ENCODE measurements around the gene ARL6IP5.
A peak's percentile ranks its signal among the peaks of the same experiment; 100 is the strongest.

ARL6IP5 gene, protein sequence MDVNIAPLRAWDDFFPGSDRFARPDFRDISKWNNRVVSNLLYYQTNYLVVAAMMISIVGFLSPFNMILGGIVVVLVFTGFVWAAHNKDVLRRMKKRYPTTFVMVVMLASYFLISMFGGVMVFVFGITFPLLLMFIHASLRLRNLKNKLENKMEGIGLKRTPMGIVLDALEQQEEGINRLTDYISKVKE

DNA sequence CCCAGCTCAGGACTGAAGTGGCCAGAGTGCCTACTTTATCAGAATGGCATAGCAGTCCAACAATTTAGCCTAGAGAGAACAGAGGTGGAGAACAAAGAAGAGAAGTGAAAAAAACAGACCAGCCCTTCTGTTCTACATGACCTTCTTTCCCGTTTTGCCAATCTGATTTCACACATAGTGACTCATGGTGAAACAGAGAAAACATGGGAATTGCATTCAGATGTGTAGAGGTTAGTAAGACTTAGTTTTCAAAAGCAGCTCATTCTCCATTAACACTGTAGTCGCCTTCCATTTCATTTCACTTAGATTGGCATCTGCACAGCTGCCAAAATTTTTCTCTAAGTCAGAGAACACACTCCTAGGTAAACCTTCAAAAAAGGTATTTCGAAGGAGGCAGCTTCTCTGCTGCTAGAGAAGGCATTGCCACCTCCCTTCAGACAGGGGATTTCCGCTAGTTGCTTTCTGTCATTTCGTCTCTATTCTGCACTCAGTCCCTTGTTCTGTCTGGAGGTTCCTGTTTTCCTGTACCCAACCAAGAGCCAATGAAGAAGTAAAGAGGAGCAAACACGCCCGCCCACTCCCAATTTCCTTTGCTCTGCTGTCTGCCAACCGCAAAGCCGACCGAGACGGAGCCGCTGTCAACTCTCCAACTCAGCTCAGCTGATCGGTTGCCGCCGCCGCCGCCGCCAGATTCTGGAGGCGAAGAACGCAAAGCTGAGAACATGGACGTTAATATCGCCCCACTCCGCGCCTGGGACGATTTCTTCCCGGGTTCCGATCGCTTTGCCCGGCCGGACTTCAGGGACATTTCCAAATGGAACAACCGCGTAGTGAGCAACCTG, at the start of gene ARL6IP5:
Gene ARL6IP5 (plus strand): TSS at position 612 of the 842 bp plus-strand sequence. CDS start 111 bp downstream, at position 723.
- DNase-seq: peak; percentile 73 to 81 (median 79)

GRCh38 chr3:69044608-69045007, 40.1 kb upstream of the ARL6IP5 start:
- no peak for DNase-seq

DNA sequence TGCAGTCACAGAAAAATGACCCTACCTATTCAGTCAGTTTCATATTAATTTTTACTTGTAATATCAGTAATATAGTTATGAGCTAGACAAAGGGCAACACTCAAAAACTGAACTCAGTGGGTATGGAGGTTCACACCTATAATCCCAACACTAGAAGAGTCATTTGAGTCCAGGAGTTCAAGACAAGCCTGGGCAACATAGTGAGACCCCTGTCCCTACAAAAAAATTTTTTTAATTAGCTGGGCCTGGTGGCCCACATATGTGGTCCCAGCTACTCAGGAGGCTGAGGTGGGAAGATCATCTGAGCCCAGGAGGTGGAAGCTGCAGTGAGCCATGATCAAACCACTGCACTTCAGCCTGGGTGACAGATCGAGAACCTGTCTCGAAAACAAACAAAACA, 35.7 kb upstream of the ARL6IP5 start:
- DNase-seq: no peak

DNA sequence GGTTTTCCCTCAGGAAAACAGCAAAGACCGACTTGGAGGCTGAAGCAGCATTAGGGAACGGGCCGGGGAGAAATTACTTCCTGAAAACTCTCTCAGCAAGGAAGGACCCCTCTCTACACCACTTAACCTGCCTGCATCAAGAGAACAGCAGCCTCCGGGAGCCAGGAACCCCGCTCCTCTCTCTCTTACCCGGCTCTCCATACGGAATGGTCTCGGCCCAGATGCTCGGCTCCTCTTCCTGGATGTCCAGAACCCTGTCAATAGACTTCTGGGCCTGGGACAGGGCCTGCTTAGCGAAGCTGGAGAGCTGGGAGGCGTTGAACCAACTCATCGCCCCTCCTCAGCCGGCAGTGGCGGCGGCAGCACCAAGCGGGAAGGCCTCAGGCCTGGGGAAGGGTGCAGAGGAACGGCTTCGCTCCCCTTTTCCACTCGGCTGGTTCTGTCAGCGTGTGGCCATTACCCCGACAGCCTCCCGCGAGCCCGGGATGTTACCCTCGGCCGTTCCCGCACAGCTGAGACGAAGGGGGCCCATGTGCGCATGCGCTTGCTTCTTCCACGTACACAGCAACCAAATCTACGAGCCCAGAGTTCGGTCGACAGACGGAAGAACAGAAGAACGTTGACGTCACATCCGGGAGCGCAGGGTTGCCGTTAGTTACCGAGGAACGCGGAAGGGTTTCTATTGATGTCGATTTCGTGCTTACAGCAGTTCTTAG, 32.8 kb upstream of the ARL6IP5 start, which contains the start of gene TMF1:
Gene TMF1 (minus strand): TSS at position 578 of the 716 bp plus-strand sequence. CDS start 247 bp downstream, at position 331.
- DNase-seq: no peak

DNA sequence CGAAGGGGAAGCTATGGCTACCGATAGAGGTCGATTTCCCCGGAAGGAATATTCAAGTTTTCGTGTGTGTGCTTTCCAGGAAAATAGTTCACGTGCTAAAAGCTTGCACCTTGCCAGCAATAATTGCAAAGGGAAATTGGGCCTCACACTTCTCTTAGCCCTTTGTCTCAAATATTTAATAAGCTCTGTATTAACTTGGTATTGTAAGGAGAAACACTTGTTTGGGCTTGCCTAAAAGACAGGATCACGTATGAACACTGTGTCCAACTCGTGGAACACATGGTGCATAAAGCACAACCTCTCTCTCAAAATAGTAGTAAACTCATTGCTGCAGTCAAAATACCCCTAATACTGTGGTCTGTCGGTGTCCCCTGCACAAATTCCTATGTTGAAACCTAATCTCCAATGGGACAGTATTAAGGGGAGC, 32.3 kb upstream of the ARL6IP5 start:
- DNase-seq: no peak

DNA sequence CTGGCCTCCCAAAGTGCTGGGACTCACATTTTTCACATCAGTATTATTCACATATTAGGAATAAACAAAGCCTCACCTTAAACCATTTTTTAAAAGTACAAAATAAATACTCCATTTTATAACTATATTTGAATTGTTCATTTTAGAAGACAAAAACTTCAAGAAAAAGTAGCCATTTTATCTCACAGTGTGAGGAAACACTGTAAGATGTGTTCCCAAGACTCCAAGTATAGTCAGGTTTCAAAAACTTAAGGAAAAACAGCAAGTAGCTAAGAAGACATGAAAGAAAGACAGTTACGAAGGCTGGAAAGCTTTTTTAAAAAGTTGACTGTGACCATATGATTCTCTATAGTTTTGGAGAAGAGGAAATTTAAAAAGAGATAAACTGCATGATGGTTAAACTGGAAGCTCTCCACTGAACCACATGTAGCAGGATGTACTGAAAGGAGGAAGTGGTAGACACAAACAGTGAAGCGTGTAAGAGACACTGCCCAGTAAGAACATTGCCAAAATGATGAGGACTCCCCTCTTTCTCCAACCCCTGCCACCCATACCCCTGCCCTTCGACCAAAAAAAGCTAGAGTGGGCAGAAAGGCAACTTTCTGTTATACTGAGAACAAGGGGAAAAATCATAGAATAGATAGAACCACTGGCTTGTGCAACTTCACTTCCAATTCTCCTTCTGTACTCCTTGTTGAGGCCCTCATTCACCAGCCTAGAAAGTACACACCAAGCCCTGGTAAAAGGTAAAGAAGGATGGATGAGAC, 26.4 kb upstream of the ARL6IP5 start:
- no peak for DNase-seq

DNA sequence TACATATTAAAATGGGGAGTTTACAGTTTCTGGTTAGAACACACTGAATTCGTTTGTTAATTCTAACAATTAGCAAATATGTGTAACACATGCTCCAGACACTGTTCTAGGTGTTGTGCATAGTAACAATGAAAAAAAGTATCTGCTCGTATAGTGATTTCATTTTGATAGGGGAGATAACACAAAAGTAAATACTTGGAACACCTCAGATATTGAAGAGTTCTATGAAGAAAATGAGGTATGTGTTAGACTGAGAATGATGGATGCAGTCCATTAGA, 25.9 kb upstream of the ARL6IP5 start:
- DNase-seq: no peak

- DNase-seq: no peak
Measured at GRCh38 chr3:69059688-69060087, 25.0 kb upstream of the ARL6IP5 start.

DNA sequence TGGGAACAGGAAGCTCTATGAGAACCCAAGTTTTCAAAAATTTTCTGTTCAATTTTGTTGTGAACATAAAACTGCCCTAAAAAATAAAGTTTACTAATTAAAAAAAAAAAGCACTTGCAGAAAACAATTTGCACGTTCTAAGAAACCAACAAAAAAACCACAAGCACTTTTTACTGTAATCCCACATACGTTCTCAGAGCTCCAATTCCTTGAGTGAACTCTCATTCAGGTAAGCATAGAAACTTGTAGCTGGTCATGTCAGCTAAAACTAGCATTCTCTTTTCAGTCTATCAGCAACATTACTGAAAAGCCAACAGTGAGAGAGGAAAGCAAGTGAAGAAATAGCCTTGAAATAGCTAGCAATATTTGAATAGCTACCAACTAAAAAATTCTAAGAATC, 21.1 kb upstream of the ARL6IP5 start:
- DNase-seq: no peak

- no peak for DNase-seq
Measured at GRCh38 chr3:69065318-69065964, 19.3 kb upstream of the ARL6IP5 start.

DNA sequence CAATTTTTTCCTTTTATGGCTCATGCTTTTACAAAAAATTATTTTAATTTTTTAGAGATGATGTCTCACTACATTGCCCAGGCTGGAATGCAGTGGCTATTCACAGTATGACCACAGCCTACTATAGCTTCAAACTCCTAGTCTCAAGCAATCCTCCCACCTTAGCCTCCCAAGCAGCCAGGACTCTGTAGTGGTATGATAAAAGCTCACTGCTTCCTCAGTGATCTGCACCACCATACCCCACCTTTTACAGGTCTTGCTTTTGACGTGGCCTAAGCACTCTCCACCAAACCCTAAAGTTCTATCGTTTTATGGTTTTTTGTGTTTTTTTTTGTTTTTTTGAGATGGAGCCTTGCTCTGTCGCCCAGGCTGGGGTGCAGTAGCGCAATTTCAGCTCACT, 18.6 kb upstream of the ARL6IP5 start:
- no peak for DNase-seq

DNA sequence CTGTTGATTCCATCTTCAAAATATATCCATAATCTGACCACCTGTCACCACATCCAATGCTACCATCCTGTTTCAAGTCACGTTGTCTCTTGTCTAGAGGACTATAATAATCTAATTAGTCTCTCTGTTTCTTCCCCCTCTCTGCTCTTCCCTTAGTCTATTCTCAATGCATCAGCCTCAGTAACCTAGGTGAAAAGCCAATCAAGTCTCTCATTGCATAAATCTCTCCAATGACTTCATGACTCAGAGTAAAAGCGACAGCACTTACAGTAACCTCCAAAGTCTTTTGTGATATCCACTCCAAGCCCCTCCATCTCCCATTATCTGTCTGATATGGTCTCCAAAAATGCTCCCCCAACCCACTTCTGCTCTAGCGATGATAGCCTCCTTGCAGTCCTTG, 11.8 kb upstream of the ARL6IP5 start:
- no peak for DNase-seq

DNA sequence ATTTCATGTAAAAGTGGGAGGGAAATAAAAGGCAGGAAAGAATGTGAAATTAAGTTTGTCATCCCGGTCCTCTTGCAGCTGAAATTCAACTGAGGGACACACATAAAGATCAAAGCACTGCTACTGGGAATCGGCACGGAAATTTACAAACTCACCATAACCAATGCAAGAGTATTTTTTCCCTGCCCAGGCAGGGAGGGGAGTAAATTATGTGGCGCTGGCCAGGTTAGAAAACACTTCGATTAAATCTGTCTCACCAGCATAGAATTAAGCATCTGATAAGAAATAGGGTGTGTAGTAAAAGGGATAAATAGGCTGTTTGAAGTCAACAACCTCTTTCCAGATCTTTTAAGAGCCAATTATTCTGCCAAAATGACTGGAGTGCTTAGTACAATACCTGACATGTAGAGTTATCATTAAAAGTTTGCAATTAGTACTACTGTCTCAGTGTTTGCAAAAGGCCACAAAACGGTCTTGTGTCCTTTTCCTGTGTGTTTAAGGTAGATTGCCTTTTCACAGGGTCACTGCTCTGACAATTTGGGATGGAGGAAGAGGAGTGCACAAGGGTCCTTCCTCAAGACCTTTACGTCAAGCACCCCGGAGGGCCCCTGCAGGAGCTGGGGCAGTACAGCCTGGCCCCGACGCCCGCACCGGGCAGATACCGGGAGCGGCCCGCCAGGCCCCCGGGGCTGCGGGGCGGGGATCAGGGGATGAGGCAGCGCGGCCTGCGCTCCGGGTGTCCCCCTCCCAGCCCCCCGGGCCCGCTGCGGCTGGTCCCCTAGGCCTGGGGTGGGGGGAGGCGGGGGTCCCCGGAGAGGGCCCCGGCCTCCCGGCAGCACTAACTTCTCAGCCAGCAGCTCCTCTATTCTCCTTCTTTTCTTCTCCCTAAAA, 5.2 kb upstream of the ARL6IP5 start:
- peak in 2 of 3 experiments; percentile 42 for DNase-seq

DNA sequence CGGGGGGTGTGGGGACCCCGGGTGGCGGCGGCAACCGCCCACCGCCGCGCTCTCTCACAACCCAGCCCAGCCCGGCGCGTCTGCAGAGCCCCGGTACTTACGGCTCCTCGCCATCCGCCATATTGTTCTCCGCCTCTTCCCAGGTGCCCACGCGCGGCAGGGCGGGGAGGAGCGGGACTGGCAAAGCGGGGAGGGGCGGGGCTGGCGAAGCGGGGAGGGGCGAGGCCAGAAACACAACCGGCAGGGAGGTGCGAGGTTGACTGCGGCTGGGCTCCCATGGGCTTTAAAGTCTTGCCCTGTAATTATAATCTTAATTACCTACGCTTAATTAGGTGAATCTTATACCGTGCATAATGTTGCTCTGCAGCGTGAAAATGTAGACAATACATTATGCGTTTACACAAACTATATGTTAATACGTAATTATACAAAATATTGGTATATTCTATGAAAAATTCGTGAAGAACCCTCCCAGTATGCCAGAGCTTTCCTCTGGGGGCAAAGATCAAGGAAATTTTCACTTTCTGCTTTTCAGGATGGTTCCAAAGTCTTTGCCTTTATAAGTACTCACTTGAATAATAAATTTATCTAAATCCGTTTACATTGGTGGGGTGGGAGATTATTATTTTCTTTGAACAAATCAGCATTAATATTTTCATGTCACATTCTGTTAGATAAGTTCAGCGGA, 4.4 kb upstream of the ARL6IP5 start, which contains the start of gene UBA3:
Gene UBA3 (minus strand): TSS at position 133 of the 688 bp plus-strand sequence. CDS start 12 bp downstream, at position 121.
- DNase-seq: peak; percentile 73 to 87 (median 76)

DNA sequence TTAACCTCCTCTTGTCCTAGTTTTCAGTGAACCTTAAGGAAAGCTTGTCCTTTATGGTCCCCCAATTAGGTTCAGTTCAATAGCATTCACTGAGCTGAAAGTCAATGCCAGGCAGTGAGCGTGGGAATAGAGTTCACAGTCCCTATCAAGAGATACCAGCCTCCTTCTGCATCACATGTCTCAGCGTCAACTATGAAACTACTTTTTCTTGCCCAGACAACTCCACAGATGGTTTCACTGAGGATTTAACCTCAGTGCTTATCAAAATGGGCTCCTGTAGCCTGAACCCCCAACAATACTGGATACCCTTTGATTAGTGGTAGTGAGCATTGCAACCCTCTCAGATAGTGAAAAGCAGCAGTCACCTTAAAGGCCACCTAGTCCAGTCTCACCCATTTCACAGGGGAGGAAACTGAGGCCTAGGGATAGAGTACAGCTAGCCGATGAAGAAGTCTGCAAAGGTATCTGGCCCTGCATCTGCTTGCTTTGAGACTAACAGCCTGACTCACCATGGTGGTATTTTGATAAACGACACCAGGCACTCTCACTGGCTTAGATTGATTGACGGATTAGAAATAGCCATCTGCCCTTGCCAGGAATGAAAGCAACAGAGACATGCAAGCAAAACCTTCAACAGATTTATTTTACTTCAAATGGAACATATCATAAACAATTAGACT, 3.0 kb upstream of the ARL6IP5 start:
- DNase-seq: no peak

- DNase-seq: no peak
Measured at GRCh38 chr3:69082361-69082760, 2.4 kb upstream of the ARL6IP5 start.

- DNase-seq: no peak
Measured at GRCh38 chr3:69082805-69083204, 1.9 kb upstream of the ARL6IP5 start.

GRCh38 chr3:69085168-69085832, 563 bp downstream of the ARL6IP5 start:
- peak in 2 of 3 experiments; percentile 4 to 26 for DNase-seq
